HepG2 (cell line): ENCODE measurements around the gene LGALS3. TPM values are rescaled to one million over a fixed set of nuclear protein-coding genes. Genes with fewer than 3 reads are reported as not detected.

Source experiments
- ATAC-seq: fragments of 200-7000 bp; cut with Tn5 transposase; 3 replicates; pipeline ENCODE4 v1.9.1; 2020; ENCODE audit warnings: mild to moderate bottlenecking, moderate library complexity
- BruUV-seq: library from RNA; stranded (reverse); fragments of 400-500 nt; replicated peaks from 2 replicates; lab custom pipeline; 2021; lab: Mats Ljungman, UMichigan
- CTCF ChIA-PET: fragments of 300-600 bp; formaldehyde crosslinking; extraction: SDS; loops from one replicate; lab custom pipeline; 2021; ENCODE audit warnings: low total read pairs, inconsistent platforms, low intra/inter-chr PET ratio; lab: Yijun Ruan, JAX
- POLR2A ChIA-PET: fragments of 350-600 bp; sonication (Branson Sonifier 250); formaldehyde crosslinking; loops from one replicate; lab custom pipeline; 2020; ENCODE audit warnings: antibody characterized with exemption, inconsistent platforms; lab: Yijun Ruan, JAX
- DNase-seq: peaks from one replicate; pipeline ENCODE4 v3.0.0-alpha.2; 2015; ENCODE audit warnings: low spot score
- FAIRE-seq: peaks from 3 replicates; lab custom pipeline; 2011; peaks lifted over from hg19 to GRCh38; lab: Jason Lieb, UNC
- H2AFZ ChIP-seq: one replicate; pipeline ENCODE4 v1.6.1; 2011; ENCODE audit warnings: low read length, inconsistent platforms
- H3K27ac ChIP-seq: fragments of 300-600 bp; 3 replicates; pipeline ENCODE4 v1.8.0; 2011; ENCODE audit warnings: mixed run types, mild to moderate bottlenecking, mixed read lengths, low read length, inconsistent platforms; ENCODE audit not compliant: insufficient read depth; ENCODE audit errors: extremely low read length
- H3K27me3 ChIP-seq, 2 experiments: fragments of 200-600 bp in 1 of 2; 2 replicates in 1 of 2; 3 replicates in 1 of 2; pipeline versions ENCODE4 v1.6.0 to v1.8.0; 2011; ENCODE audit warnings: low read length in 2 of 2, mild to moderate bottlenecking in 2 of 2, moderate library complexity in 2 of 2, inconsistent platforms in 1 of 2; ENCODE audit not compliant: insufficient read depth in 2 of 2, control insufficient read depth in 1 of 2
- H3K36me3 ChIP-seq, 2 experiments: fragments of 200-600 bp in 1 of 2; replicated peaks in 1 of 2; 2 replicates in 1 of 2; 3 replicates in 1 of 2; pipeline versions ENCODE4 v1.5.1 to v1.8.0; 2011; ENCODE audit warnings: low read length in 2 of 2, inconsistent platforms in 1 of 2; ENCODE audit not compliant: insufficient read depth in 2 of 2, control insufficient read depth in 1 of 2
- H3K4me1 ChIP-seq: 2 replicates; pipeline ENCODE4 v1.5.1; 2012; ENCODE audit warnings: low read length, inconsistent platforms; ENCODE audit not compliant: insufficient read depth
- H3K4me2 ChIP-seq: 2 replicates; pipeline ENCODE4 v1.6.0; 2011; ENCODE audit warnings: low read depth, low read length, inconsistent platforms
- H3K4me3 ChIP-seq, 3 experiments: fragments of 200-600 bp in 1 of 3; sonication (generic), shearing (Covaris generic) in 1 of 3; replicated peaks in 1 of 3; 2 replicates each; pipeline ENCODE4 v1.5.1; 2011 to 2016; ENCODE audit warnings: low read length in 3 of 3, inconsistent platforms in 2 of 3, low read depth in 2 of 3, mild to moderate bottlenecking in 2 of 3, control low read depth in 1 of 3, mixed read lengths in 1 of 3; ENCODE audit not compliant: insufficient read depth in 1 of 3
- H3K79me2 ChIP-seq: one replicate; pipeline ENCODE4 v1.6.1; 2011; ENCODE audit warnings: low read length, inconsistent platforms; ENCODE audit not compliant: insufficient read depth
- H3K9ac ChIP-seq: 2 replicates; pipeline ENCODE4 v1.6.0; 2011; ENCODE audit warnings: mild to moderate bottlenecking, low read depth, low read length, inconsistent platforms; ENCODE audit not compliant: insufficient read depth
- H3K9me3 ChIP-seq: 2 replicates; pipeline ENCODE4 v1.5.1; 2012; ENCODE audit warnings: mild to moderate bottlenecking, low read length
- H4K20me1 ChIP-seq: 2 replicates; pipeline ENCODE4 v1.6.0; 2011; ENCODE audit warnings: inconsistent platforms, mild to moderate bottlenecking, low read length, moderate library complexity; ENCODE audit not compliant: insufficient read depth
- ARID4A ChIP-seq: sonication (generic); formaldehyde crosslinking; IDR thresholded peaks from 2 replicates; pipeline ENCODE4 v1.5.0; 2020; ENCODE audit warnings: mild to moderate bottlenecking, missing genetic modification reagents, borderline replicate concordance
- CC2D1A ChIP-seq: sonication (generic); formaldehyde crosslinking; IDR thresholded peaks from 2 replicates; pipeline ENCODE4 v1.8.1; 2023; ENCODE audit warnings: mild to moderate bottlenecking, missing genetic modification reagents
- CENPX ChIP-seq: sonication (generic); formaldehyde crosslinking; IDR thresholded peaks from 2 replicates; pipeline ENCODE4 v1.9.0; 2021; ENCODE audit warnings: mild to moderate bottlenecking, missing genetic modification reagents, moderate library complexity
- ETV6 ChIP-seq: sonication (generic); formaldehyde crosslinking; conservative IDR thresholded peaks from 2 replicates; pipeline ENCODE4 v1.4.0; 2020; ENCODE audit warnings: missing genetic modification reagents
- EZH2 ChIP-seq: conservative IDR thresholded peaks from 2 replicates; pipeline ENCODE4 v1.6.1; 2012; ENCODE audit warnings: mild to moderate bottlenecking, low read depth, low read length, moderate library complexity
- IRX3 ChIP-seq: sonication (generic); formaldehyde crosslinking; IDR thresholded peaks from 2 replicates; pipeline ENCODE4 v1.8.1; 2023; ENCODE audit warnings: mild to moderate bottlenecking, low read depth, missing genetic modification reagents, borderline replicate concordance
- MED8 ChIP-seq: sonication (generic); formaldehyde crosslinking; IDR thresholded peaks from 2 replicates; pipeline ENCODE4 v1.8.1; 2023; ENCODE audit warnings: mild to moderate bottlenecking, missing genetic modification reagents; ENCODE audit not compliant: insufficient replicate concordance
- MZF1 ChIP-seq: sonication (generic); formaldehyde crosslinking; IDR thresholded peaks from 2 replicates; pipeline ENCODE4 v1.8.1; 2023; ENCODE audit warnings: mild to moderate bottlenecking, missing genetic modification reagents, borderline replicate concordance
- PCBP1 ChIP-seq: fragments of 200-400 bp; formaldehyde crosslinking; IDR thresholded peaks from 2 replicates; pipeline ENCODE4 v1.6.1; 2017; ENCODE audit warnings: mild to moderate bottlenecking, low read depth, low read length, borderline replicate concordance
- SMARCC2 ChIP-seq: fragments of 450-650 bp; IDR thresholded peaks from 2 replicates; pipeline ENCODE4 v1.6.1; 2017; ENCODE audit warnings: antibody characterized with exemption, mild to moderate bottlenecking
- TARDBP ChIP-seq: sonication (generic); formaldehyde crosslinking; IDR thresholded peaks from 2 replicates; pipeline ENCODE4 v1.8.0; 2022; ENCODE audit warnings: mild to moderate bottlenecking, missing genetic modification reagents
- ZNF639 ChIP-seq: conservative IDR thresholded peaks from 2 replicates; pipeline ENCODE4 v1.6.1; 2018; ENCODE audit warnings: missing genetic modification reagents
- ZNF678 ChIP-seq: sonication (generic); formaldehyde crosslinking; IDR thresholded peaks from 2 replicates; pipeline ENCODE4 v1.4.0; 2020; ENCODE audit warnings: mild to moderate bottlenecking, missing genetic modification reagents
- ZNF720 ChIP-seq: sonication (generic); formaldehyde crosslinking; IDR thresholded peaks from 2 replicates; pipeline ENCODE4 v1.4.0; 2020; ENCODE audit warnings: missing genetic modification reagents
- WGBS: methylation state at CpG from one replicate; pipeline ENCODE4 v1.1.6; 2017; ENCODE audit warnings: low lambda C conversion rate; 5-methylcytosine and 5-hydroxymethylcytosine counted together
- in situ Hi-C: cut with HindIII; loops from 2 replicates; pipeline ENCODE4 v1.10.0; 2017; ENCODE audit warnings: low pct_unique_long_range_greater_than_20kb; ENCODE audit not compliant: extremely low pct_ligation_motif_present
- intact Hi-C: fragments of 100-400 bp; cut with micrococcal nuclease; formaldehyde crosslinking; loops from one replicate; pipeline ENCODE4 v1.10.0; 2022; ENCODE audit not compliant: unreplicated experiment
- polyA plus RNA-seq, 8 experiments: library from polyadenylated mRNA; depleted of rRNA in 3 of 8; stranded (reverse) in 7 of 8; unstranded in 1 of 8; fragments of >200 nt; fragmentation: Illumina TruSeq in 4 of 8; extraction: Trizol in 4 of 8; gene quantifications; 2 replicates each; pipeline versions ENCODE4 v1.2.1 to v1.2.3, GENCODE V29; 2011 to 2016; ENCODE audit warnings: low read depth in 4 of 8, missing spikeins in 1 of 8, mixed read lengths in 1 of 8; ENCODE audit not compliant: insufficient read depth in 1 of 8
- total RNA-seq, 5 experiments: library from RNA; depleted of rRNA; stranded (reverse); fragments of >200 nt; fragmentation: Illumina TruSeq; extraction: Trizol; gene quantifications; 2 replicates each; pipeline ENCODE4 v1.2.3, GENCODE V29; 2016; ENCODE audit warnings: low read depth in 1 of 5

Gene LGALS3
- total and polyA plus RNA-seq, 2 of the 13 experiments (the other 11 are each of a cell fraction or from before 2014, with no cell fraction given) = 5.0 to 97.4 TPM

- TF ChIP-seq ARID4A (CRISPR knock-in tag) (no peak), CENPX (no peak)
Observed at GRCh38 chr14:55118761-55119160, 10.3 kb upstream of the LGALS3 start (continued).

- ATAC-seq (no peak), FAIRE-seq (no peak), DNase-seq (no peak)
- no peaks in the 10 kb centered on the region for H3K9me3 ChIP-seq
- WGBS = 84% methylated on average over 12 of the region's 13 CpGs
- no peaks in the 10 kb centered on the region for H4K20me1 ChIP-seq
- H3K36me3 ChIP-seq = no peaks in the 10 kb centered on the region
- H3K4me1 ChIP-seq = peaks cover 65% of the 10 kb centered on the region
- no TSS peak for BruUV-seq
- no peaks in the 10 kb centered on the region for H3K27me3 ChIP-seq
- H3K27ac ChIP-seq = no peak overlapping the region
- H2AFZ ChIP-seq = no peak overlapping the region
- no peak overlapping the region for H3K4me2 ChIP-seq
- TF ChIP-seq MED8 = no peak
- no peak for TF ChIP-seq SMARCC2
- TF ChIP-seq ZNF720 = no peak
- no peak for TF ChIP-seq EZH2
- TF ChIP-seq TARDBP (CRISPR knock-in tag) = no peak
- TF ChIP-seq IRX3 (CRISPR knock-in tag) = no peak
- TF ChIP-seq ZNF678 (CRISPR knock-in tag) = no peak
- no peak for TF ChIP-seq MZF1
- no peak for TF ChIP-seq CC2D1A (CRISPR knock-in tag)
- no peak for TF ChIP-seq ETV6 (CRISPR knock-in tag)
- no peak for TF ChIP-seq PCBP1
- no peak for TF ChIP-seq ZNF639 (CRISPR knock-in tag)
- H3K4me3 ChIP-seq = no peak overlapping the region
- H3K9ac ChIP-seq = no peak overlapping the region
- in situ Hi-C loops (no loop called here), intact Hi-C loops (no loop called here)
- H3K79me2 ChIP-seq = no peaks in the 10 kb centered on the region
- POLR2A ChIA-PET = interaction anchor here (1.9 to 2.2 kb wide), 2 partner anchors 13 to 18 kb away, joined by 5 to 14 read pairs; no protein-coding TSS in a partner anchor
- CTCF ChIA-PET = no interaction called here
Observed at GRCh38 chr14:55120571-55121495, 8.2 kb upstream of the LGALS3 start.
